ENCODE data around the gene ABRACL.

Gene ABRACL

DNA sequence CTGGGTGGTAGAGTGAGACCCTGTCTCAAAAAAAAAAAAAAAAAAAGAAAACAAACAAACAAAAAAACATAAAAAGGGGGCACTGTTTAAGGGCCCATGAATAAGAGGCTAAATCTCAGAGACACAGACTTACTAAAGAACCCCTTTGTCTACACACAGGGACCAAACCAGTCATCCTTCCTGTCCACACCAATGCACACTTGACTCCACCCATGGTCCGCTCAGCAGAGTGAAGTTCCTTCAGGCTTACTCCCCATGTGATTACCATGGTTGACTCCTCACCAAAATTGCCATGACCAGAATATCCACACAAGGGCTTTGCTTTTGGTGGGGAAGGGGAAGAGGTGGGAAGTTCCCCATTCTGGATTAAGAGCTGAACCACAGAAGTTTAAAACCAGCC is 21.1 kb upstream of the ABRACL start:
- Histone ChIP-seq H2AFZ (ENCODE audit: low read depth) (no peak overlapping the region), H3K9ac (no peak overlapping the region), H4K20me1 (ENCODE audit: insufficient read depth) (no peaks in the 10 kb centered on the region), H3K4me2 (no peak overlapping the region), H3K79me2 (ENCODE audit: insufficient read depth, low read depth) (no peaks in the 10 kb centered on the region), H3K4me3 (IDR thresholded peaks at IDR 0.05; ENCODE audit: insufficient read depth, low read depth, low read length) (no peak overlapping the region), H3K4me1 (ENCODE audit: low read depth, poor library complexity, severe bottlenecking) (no peaks in the 10 kb centered on the region), H3K27ac (no peak overlapping the region), H3K27me3 (ENCODE audit: insufficient read depth, low read depth) (no peaks in the 10 kb centered on the region), H3K36me3 (ENCODE audit: insufficient read depth) (no peaks in the 10 kb centered on the region)
- TF ChIP-seq CTCF (conservative IDR thresholded peaks at IDR 0.05; ENCODE audit: low read depth, low read length) = no peak

GRCh38 chr6:139008117-139008516 is 20.4 kb upstream of the ABRACL start:
- Histone ChIP-seq H3K27me3 (ENCODE audit: insufficient read depth, low read depth) (no peaks in the 10 kb centered on the region), H3K27ac (no peak overlapping the region), H3K4me1 (ENCODE audit: low read depth, poor library complexity, severe bottlenecking) (no peaks in the 10 kb centered on the region), H4K20me1 (ENCODE audit: insufficient read depth) (no peaks in the 10 kb centered on the region), H3K36me3 (ENCODE audit: insufficient read depth) (no peaks in the 10 kb centered on the region), H3K9ac (no peak overlapping the region), H3K79me2 (ENCODE audit: insufficient read depth, low read depth) (no peaks in the 10 kb centered on the region), H3K4me3 (IDR thresholded peaks at IDR 0.05; ENCODE audit: insufficient read depth, low read depth, low read length) (no peak overlapping the region), H3K4me2 (no peak overlapping the region), H2AFZ (ENCODE audit: low read depth) (no peak overlapping the region)
- no peak for TF ChIP-seq CTCF (conservative IDR thresholded peaks at IDR 0.05; ENCODE audit: low read depth, low read length)

GRCh38 chr6:139010674-139011073 is 17.9 kb upstream of the ABRACL start:
- Histone ChIP-seq H2AFZ (ENCODE audit: low read depth) (no peak overlapping the region), H3K27ac (no peak overlapping the region), H4K20me1 (ENCODE audit: insufficient read depth) (no peaks in the 10 kb centered on the region), H3K36me3 (ENCODE audit: insufficient read depth) (no peaks in the 10 kb centered on the region), H3K4me3 (IDR thresholded peaks at IDR 0.05; ENCODE audit: insufficient read depth, low read depth, low read length) (no peak overlapping the region), H3K4me2 (no peak overlapping the region), H3K4me1 (ENCODE audit: low read depth, poor library complexity, severe bottlenecking) (no peaks in the 10 kb centered on the region), H3K79me2 (ENCODE audit: insufficient read depth, low read depth) (no peaks in the 10 kb centered on the region), H3K27me3 (ENCODE audit: insufficient read depth, low read depth) (no peaks in the 10 kb centered on the region), H3K9ac (no peak overlapping the region)
- TF ChIP-seq CTCF (conservative IDR thresholded peaks at IDR 0.05; ENCODE audit: low read depth, low read length) = no peak

DNA sequence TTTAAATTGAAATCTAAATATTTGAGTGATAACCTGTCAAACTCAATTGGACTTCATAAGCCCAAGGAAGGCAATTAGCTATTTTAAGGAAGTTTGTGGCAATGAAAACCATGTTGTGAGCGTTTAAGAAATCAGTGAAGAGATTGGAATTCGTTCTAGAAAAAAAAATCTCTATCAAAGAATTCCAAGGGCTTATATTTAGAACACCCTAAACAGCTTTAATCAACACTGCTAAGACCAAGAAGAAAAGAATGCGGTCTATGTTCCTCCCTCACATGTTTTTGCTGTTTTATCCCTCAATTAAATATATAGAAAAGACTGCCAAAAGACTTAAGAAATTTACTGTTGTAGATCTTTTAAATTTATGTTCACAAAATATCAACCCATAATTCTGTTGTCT is 16.6 kb upstream of the ABRACL start:
- no peaks in the 10 kb centered on the region for H3K4me1 ChIP-seq (ENCODE audit: low read depth, poor library complexity, severe bottlenecking)
- H4K20me1 ChIP-seq (ENCODE audit: insufficient read depth) = no peaks in the 10 kb centered on the region
- no peak overlapping the region for H3K4me3 ChIP-seq (IDR thresholded peaks at IDR 0.05; ENCODE audit: insufficient read depth, low read depth, low read length)
- no peaks in the 10 kb centered on the region for H3K36me3 ChIP-seq (ENCODE audit: insufficient read depth)
- H3K27ac ChIP-seq = no peak overlapping the region
- no peaks in the 10 kb centered on the region for H3K79me2 ChIP-seq (ENCODE audit: insufficient read depth, low read depth)
- no peak overlapping the region for H3K4me2 ChIP-seq
- TF ChIP-seq CTCF (conservative IDR thresholded peaks at IDR 0.05; ENCODE audit: low read depth, low read length) = no peak
- no peak overlapping the region for H2AFZ ChIP-seq (ENCODE audit: low read depth)
- no peak overlapping the region for H3K9ac ChIP-seq
- H3K27me3 ChIP-seq (ENCODE audit: insufficient read depth, low read depth) = no peaks in the 10 kb centered on the region

Measured in KMS-11 (cell line).